OCI-LY1 (cell line): ENCODE data around the gene ANKLE2.

ENCODE experiments used
- EZH2 ChIP-seq: fragments of 200-600 bp; sonication (generic), shearing (Covaris generic); IDR thresholded peaks from 2 replicates; pipeline ENCODE4 v1.8.0; 2017; ENCODE audit warnings: borderline replicate concordance, mixed run types, mild to moderate bottlenecking, antibody characterized with exemption, low read length, moderate library complexity, mixed read lengths
- TF ChIP-seq, protein P1 (sequence below): fragments of 200-600 bp; sonication (generic), shearing (Covaris generic); IDR thresholded peaks from 2 replicates; pipeline ENCODE4 v1.5.1; 2017; ENCODE audit warnings: mild to moderate bottlenecking, antibody characterized with exemption, low read length, moderate library complexity, mixed read lengths

DNA sequence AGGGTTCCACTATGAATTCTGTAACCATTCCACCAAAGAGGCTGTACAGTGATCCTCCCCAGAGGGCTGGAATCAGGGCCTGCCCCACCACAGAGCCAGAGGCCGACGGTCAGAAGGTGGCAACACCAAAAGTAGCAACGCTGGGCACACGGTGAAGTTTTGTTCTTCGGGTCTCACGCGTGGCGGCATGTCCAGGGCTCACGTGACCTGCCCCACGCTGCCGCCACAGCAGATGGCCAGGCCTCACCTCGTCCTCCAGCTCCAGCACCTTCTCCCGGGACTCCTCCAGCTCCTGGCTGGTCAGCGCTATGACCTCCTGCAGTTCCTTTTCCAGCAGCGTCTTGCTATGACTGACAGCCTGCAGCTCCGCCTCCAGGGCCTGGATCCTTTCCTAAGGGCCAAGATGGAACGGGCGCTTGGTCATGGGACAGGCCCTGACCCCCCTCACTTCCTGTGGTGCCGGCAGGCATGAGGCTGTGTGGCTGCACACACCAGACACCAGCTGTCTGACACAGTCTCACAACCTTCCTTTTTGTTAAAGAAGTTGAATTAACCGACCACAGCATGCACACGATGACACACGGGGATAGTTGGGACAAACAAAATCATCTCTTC, 22.4 kb upstream of the ANKLE2 start:
- TF ChIP-seq, protein P1, sequence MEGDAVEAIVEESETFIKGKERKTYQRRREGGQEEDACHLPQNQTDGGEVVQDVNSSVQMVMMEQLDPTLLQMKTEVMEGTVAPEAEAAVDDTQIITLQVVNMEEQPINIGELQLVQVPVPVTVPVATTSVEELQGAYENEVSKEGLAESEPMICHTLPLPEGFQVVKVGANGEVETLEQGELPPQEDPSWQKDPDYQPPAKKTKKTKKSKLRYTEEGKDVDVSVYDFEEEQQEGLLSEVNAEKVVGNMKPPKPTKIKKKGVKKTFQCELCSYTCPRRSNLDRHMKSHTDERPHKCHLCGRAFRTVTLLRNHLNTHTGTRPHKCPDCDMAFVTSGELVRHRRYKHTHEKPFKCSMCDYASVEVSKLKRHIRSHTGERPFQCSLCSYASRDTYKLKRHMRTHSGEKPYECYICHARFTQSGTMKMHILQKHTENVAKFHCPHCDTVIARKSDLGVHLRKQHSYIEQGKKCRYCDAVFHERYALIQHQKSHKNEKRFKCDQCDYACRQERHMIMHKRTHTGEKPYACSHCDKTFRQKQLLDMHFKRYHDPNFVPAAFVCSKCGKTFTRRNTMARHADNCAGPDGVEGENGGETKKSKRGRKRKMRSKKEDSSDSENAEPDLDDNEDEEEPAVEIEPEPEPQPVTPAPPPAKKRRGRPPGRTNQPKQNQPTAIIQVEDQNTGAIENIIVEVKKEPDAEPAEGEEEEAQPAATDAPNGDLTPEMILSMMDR: no peak
- TF ChIP-seq EZH2: no peak
